Measurements from ENCODE around the gene EFNA5. TPM values are rescaled to one million over a fixed set of nuclear protein-coding genes. Genes with fewer than 3 reads are reported as not detected.

EFNA5 gene
- total and polyA plus RNA-seq, 10 of the 15 experiments (the other 5 are each of a cell fraction or from before 2014, with no cell fraction given), result 0.19 to 12.6 (median 3.9) TPM

DNA sequence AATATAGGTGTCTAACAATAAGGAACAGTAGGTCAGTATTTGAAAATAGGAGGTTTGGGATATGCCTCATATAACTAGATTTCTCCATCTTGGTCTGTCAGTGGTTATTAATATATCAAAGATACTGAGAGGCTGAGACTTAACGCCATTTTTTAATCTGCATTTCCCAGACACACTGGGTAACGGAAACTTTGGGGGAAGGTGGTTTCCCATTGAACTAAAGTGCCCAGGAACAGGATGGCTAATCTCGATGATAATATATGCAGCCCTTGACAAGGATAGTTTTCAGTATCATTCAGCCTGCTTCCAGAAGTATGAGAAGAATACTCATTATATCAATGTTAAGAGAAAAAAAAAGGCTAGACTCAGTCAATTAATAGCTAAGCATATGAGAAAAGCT, 30.7 kb downstream of the EFNA5 start:
- FAIRE-seq, result no peak
- RAD21 ChIA-PET (ENCODE audit: unreplicated experiment), result interaction anchor here (0.6 to 1.6 kb wide), 5 partner anchors 9 to 68 kb away, joined by 3 to 4 read pairs (median 3); no protein-coding TSS in a partner anchor
- SMC1A ChIA-PET (ENCODE audit: uncharacterized antibody, unreplicated experiment), result interaction anchor here (0.7 to 2.4 kb wide), 7 partner anchors 9 to 35 kb away, joined by 3 to 10 read pairs (median 6); no protein-coding TSS in a partner anchor
- intact Hi-C loops (cut with micrococcal nuclease; ENCODE audit: unreplicated experiment), result no loop called here
- no peak for DNase-seq (ENCODE audit: low read depth, low spot score)
- Histone ChIP-seq H3K4me1 (ENCODE audit: control insufficient read depth, insufficient read depth, low read length) (no peaks in the 10 kb centered on the region), H3K79me2 (ENCODE audit: control insufficient read depth, insufficient read depth, low read length) (peaks cover 11% of the 10 kb centered on the region), H4K20me1 (ENCODE audit: control insufficient read depth, insufficient read depth) (no peaks in the 10 kb centered on the region), H3K36me3 (ENCODE audit: control insufficient read depth in 2 of 2, insufficient read depth in 2 of 2, low read length in 1 of 2) (no peaks in the 10 kb centered on the region; a peak in 1 of 4 replicates), H2AFZ (ENCODE audit: control insufficient read depth, low read depth, low read length) (peak overlapping the region; percentile 7; the same call in 1 of the 2 replicates), H3K27ac (ENCODE audit: control insufficient read depth, insufficient read depth) (no peak overlapping the region), H3K4me3 (no peak overlapping the region), H3K9me3 (replicated peaks; ENCODE audit: control insufficient read depth, insufficient read depth, low read length) (no peaks in the 10 kb centered on the region; the same call in 2 of the 3 replicates), H3K9ac (ENCODE audit: control insufficient read depth, insufficient read depth, low read length) (no peak overlapping the region), H3K4me2 (ENCODE audit: control insufficient read depth, insufficient read depth) (no peak overlapping the region), H3K27me3 (replicated peaks in 1 of 2; ENCODE audit: control insufficient read depth in 2 of 2, insufficient read depth in 2 of 2, low read length in 1 of 2) (no peaks in the 10 kb centered on the region; a peak in 1 of 4 replicates)
- no TSS peak for BruUV-seq (replicated peaks)
- CTCF ChIA-PET, result interaction anchor here (0.8 to 1.8 kb wide), 3 partner anchors 9 to 68 kb away, joined by 3 to 5 read pairs (median 5); no protein-coding TSS in a partner anchor
- ATAC-seq, result peak; percentile 48; the same call in 2 of the 3 replicates
- POLR2A ChIA-PET, result interaction anchor here (0.6 to 1.0 kb wide), 3 partner anchors 16 to 30 kb away, joined by 3 read pairs; no protein-coding TSS in a partner anchor
- 0% methylated on average over 3 of the region's 3 CpGs for WGBS (ENCODE audit: insufficient coverage, insufficient replicate concordance, low lambda C conversion rate, missing lambda C conversion rate)
- in situ Hi-C loops (cut with MboI), result no loop called here
- no peak for TF ChIP-seq PAX8 (IDR thresholded peaks at IDR 0.05)

DNA sequence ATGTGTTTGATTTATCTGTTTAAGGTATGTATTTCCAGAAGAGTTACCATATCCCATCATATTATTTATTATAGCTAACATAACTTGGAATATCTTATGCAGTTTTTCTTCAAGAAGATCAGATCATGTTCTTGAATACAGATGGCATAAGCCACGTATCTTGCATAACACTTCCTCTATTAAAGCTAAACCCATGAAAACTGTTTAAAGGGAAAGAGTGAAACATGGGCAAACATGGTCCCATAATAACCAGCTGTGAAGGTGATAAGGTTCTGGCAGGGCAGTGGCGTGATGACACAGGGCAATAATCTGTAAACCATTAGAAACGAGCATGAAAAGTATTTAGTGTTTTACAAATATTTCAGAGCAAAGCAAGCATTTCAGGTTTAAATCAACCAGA, 34.2 kb downstream of the EFNA5 start:
- Histone ChIP-seq H3K27me3 (replicated peaks in 1 of 2; ENCODE audit: control insufficient read depth in 2 of 2, insufficient read depth in 2 of 2, low read length in 1 of 2) (no peaks in the 10 kb centered on the region; a peak in 1 of 4 replicates), H3K4me1 (ENCODE audit: control insufficient read depth, insufficient read depth, low read length) (no peaks in the 10 kb centered on the region), H3K4me2 (ENCODE audit: control insufficient read depth, insufficient read depth) (no peak overlapping the region), H3K36me3 (ENCODE audit: control insufficient read depth in 2 of 2, insufficient read depth in 2 of 2, low read length in 1 of 2) (no peaks in the 10 kb centered on the region; a peak in 1 of 4 replicates), H3K27ac (ENCODE audit: control insufficient read depth, insufficient read depth) (no peak overlapping the region), H2AFZ (ENCODE audit: control insufficient read depth, low read depth, low read length) (no peak overlapping the region), H3K4me3 (no peak overlapping the region), H3K9ac (ENCODE audit: control insufficient read depth, insufficient read depth, low read length) (no peak overlapping the region), H3K79me2 (ENCODE audit: control insufficient read depth, insufficient read depth, low read length) (peaks cover 14% of the 10 kb centered on the region), H3K9me3 (replicated peaks; ENCODE audit: control insufficient read depth, insufficient read depth, low read length) (no peaks in the 10 kb centered on the region; the same call in 2 of the 3 replicates), H4K20me1 (ENCODE audit: control insufficient read depth, insufficient read depth) (no peaks in the 10 kb centered on the region)
- no peak for ATAC-seq
- no TSS peak for BruUV-seq (replicated peaks)
- ChIA-PET POLR2A (no interaction called here), CTCF (interaction anchor here (1.2 to 1.5 kb wide), 3 partner anchors 9 to 14 kb away, joined by 3 to 5 read pairs (median 3); no protein-coding TSS in a partner anchor), RAD21 (ENCODE audit: unreplicated experiment) (interaction anchor here (1.7 kb wide), 1 partner anchor 64 kb away, joined by 3 read pairs; no protein-coding TSS in a partner anchor), SMC1A (ENCODE audit: uncharacterized antibody, unreplicated experiment) (interaction anchor here (0.5 to 2.1 kb wide), 7 partner anchors 11 to 195 kb away, joined by 3 to 10 read pairs (median 3); no protein-coding TSS in a partner anchor)
- intact Hi-C loops (cut with micrococcal nuclease; ENCODE audit: unreplicated experiment) (no loop called here), in situ Hi-C loops (cut with MboI) (no loop called here)
- TF ChIP-seq SIN3A (IDR thresholded peaks at IDR 0.05; ENCODE audit: low read depth, low read length) (no peak), HDGF (IDR thresholded peaks at IDR 0.05) (no peak), USF2 (IDR thresholded peaks at IDR 0.05; ENCODE audit: borderline replicate concordance, low read depth, low read length) (no peak), IKZF1 (conservative IDR thresholded peaks at IDR 0.05) (no peak), ZBTB40 (IDR thresholded peaks at IDR 0.05; ENCODE audit: borderline replicate concordance) (no peak)
- 29% methylated on average over 3 of the region's 3 CpGs for WGBS (ENCODE audit: insufficient coverage, insufficient replicate concordance, low lambda C conversion rate, missing lambda C conversion rate)
- DNase-seq (ENCODE audit: low read depth, low spot score), result no peak
- no peak for FAIRE-seq
